ENCODE measurements around the gene IFI6. TPM values are rescaled to one million over a fixed set of nuclear protein-coding genes. Genes with fewer than 3 reads are reported as not detected.

The IFI6 gene
- total and polyA plus RNA-seq, 2 of the 4 experiments (the other 2 are of a cell fraction), result 7.3 to 16.8 TPM

DNA sequence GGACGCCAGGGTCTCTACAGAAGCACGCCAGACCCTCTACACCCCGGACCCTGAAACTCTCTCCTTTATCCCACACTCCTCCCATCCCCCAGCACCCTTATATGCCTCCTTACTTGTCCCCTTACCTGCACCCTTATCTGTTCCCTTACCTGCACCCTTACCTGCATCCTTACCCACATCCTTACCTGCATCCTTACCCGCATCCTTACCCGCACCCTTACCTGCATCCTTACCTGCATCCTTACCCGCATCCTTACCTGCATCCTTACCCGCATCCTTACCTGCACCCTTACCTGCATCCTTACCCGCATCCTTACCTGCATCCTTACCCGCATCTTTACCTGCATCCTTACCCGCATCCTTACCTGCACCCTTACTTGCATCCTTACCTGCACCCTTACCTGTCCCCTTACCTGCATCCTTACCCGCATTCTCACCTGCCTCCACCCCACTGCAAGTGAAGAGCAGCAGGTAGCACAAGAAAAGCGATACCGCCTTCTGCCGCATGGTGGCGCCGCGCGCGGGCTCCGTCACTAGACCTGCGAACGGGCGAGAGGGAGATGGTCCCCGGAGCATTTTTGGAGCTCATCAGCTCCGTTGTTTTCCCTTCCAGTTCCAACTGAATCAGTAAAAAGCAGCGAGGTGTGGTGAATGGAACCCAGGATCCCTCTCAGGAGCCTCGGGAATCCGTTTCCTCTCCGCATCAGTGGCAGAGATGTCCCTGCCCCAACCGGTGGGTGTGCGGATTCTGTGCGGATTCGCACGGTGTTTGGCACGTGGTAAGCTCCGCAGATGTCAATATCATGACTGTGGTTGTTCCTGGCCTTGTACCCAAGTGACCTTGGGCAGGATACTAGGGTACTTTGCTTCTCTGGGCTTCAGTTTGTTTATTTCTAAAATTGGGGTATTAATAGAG lies 2.9 kb downstream of the IFI6 start (continued):
- TF ChIP-seq FOS (IDR thresholded peaks at IDR 0.05; ENCODE audit: low read depth, low read length), result no peak

DNA sequence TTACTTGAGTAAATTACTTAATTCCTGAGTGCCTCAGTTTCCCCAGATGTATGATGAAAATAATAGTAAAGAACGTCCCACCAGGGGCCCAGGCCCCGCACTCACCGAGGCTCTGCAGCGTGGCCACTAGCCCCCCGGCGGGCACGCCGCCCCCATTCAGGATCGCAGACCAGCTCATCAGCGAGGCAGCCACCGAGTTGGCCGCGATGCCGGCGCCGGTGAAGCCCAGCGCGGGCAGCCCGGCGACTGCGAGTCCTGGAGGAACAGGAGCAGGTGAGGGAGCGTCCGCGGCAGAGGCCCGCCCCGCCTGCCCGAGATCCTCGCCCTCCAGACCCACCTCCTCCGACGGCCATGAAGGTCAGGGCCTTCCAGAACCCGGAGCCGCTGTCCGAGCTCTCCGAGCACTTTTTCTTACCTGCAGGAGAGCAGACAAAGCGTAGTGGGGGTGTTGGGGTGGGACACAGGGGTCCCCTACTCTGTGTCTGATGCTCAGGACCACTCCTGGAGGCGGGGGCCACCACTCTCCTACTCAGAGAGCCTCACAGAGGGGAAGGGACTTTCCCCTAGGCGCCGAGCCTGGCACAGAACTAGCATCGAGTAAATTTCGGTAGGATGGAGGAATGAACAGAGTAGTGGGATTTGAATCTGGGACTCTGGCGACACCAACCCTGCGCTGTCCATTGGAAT lies 3.7 kb downstream of the IFI6 start:
- H2BK5ac ChIP-seq (ENCODE audit: low read depth, low read length, poor library complexity, severe bottlenecking), result no peak overlapping the region
- ChIA-PET CTCF (no interaction called here), POLR2A (ENCODE audit: unreplicated experiment) (no interaction called here)
- H4K5ac ChIP-seq (ENCODE audit: low read depth, low read length), result no peak overlapping the region
- H3K4ac ChIP-seq (ENCODE audit: low read depth, low read length), result no peak overlapping the region
- H3K9ac ChIP-seq (ENCODE audit: low read depth, low read length), result no peak overlapping the region
- no peak overlapping the region for H3K56ac ChIP-seq (ENCODE audit: extremely low read depth, insufficient read depth, low read length)
- H2BK15ac ChIP-seq (ENCODE audit: low read depth, low read length), result no peak overlapping the region
- peaks cover 3% of the 10 kb centered on the region; the same call in 1 of the 2 replicates for H4K20me1 ChIP-seq (ENCODE audit: insufficient read depth, low read length)
- H3K14ac ChIP-seq (replicated peaks; ENCODE audit: low read depth, low read length), result no peak overlapping the region
- no peaks in the 10 kb centered on the region for H3K36me3 ChIP-seq (ENCODE audit: control insufficient read depth, insufficient read depth, low read length)
- in situ Hi-C loops (cut with MboI; ENCODE audit: low sequenced_read_pairs) (loop anchor here (10.0 kb wide), 1 partner anchor 253 kb away; no protein-coding TSS in a partner anchor), intact Hi-C loops (cut with micrococcal nuclease) (no loop called here), dilution Hi-C loops (cut with HindIII; ENCODE audit: low sequenced_read_pairs, unreplicated experiment) (no loop called here)
- no peak overlapping the region for H4K91ac ChIP-seq (ENCODE audit: insufficient read depth, low read depth, low read length)
- H3K4me2 ChIP-seq (ENCODE audit: low read depth, low read length), result no peak overlapping the region
- peaks cover 5% of the 10 kb centered on the region; the same call in 1 of the 2 replicates for H3K9me1 ChIP-seq (ENCODE audit: insufficient read depth, low read length)
- no peak overlapping the region for H3K27ac ChIP-seq (ENCODE audit: insufficient read depth, low read length)
- H3K79me1 ChIP-seq (ENCODE audit: low read depth in 1 of 2, low read length in 2 of 2), result no peaks in the 10 kb centered on the region
- no TSS peak for BruUV-seq (replicated peaks)
- H2AK5ac ChIP-seq (ENCODE audit: low read depth, low read length), result no peak overlapping the region
- no peak overlapping the region for H4K8ac ChIP-seq (ENCODE audit: low read depth in 2 of 2, low read length in 2 of 2)
- H2BK120ac ChIP-seq (ENCODE audit: low read depth, low read length), result no peak overlapping the region
- no peak for DNase-seq
- peaks cover 5% of the 10 kb centered on the region for H3K4me1 ChIP-seq (ENCODE audit: control insufficient read depth, insufficient read depth, low read length)
- TF ChIP-seq FOS (IDR thresholded peaks at IDR 0.05; ENCODE audit: low read depth, low read length) (no peak), BHLHE40 (IDR thresholded peaks at IDR 0.05; ENCODE audit: low read depth, low read length) (no peak)
- H2AFZ ChIP-seq (replicated peaks; ENCODE audit: low read length, poor library complexity), result no peak overlapping the region
- H3K27me3 ChIP-seq (ENCODE audit: control insufficient read depth, insufficient read depth, low read length), result no peaks in the 10 kb centered on the region
- no peak for ATAC-seq (ENCODE audit: low read depth)
- no peak overlapping the region for H3K4me3 ChIP-seq (ENCODE audit: insufficient read depth, low read depth, low read length)
- H3K23ac ChIP-seq (ENCODE audit: low read depth, low read length), result no peak overlapping the region
- H3K9me3 ChIP-seq (ENCODE audit: control insufficient read depth, insufficient read depth, low read length), result no peaks in the 10 kb centered on the region
- H3K18ac ChIP-seq (ENCODE audit: low read depth, low read length), result no peak overlapping the region
- 72% methylated on average over 15 of the region's 42 CpGs; no CpG with 5 or more reads in 1 of the 2 experiments for WGBS, 2 experiments (ENCODE audit: extremely low coverage in 2 of 2, insufficient read length in 1 of 2)
- H2BK20ac ChIP-seq (ENCODE audit: low read depth, low read length), result no peak overlapping the region
- peak overlapping the region; percentile 42 for H2AK9ac ChIP-seq (replicated peaks; ENCODE audit: low read depth, low read length, poor library complexity)
